CMK (cell line): ENCODE data around the gene CTSH.
"Not testable (repeated sequence)": the region's sequence is repeated elsewhere in the genome, so short reads cannot be mapped to it uniquely, and the experiment has no call there.

ENCODE experiments used
- DNase-seq: peaks from one replicate; pipeline ENCODE4 v3.0.0-alpha.2; 2010; ENCODE audit warnings: low read depth

Gene CTSH

GRCh38 chr15:78880813-78881212, 64.0 kb downstream of the CTSH start:
- no peak for DNase-seq

- no peak for DNase-seq
Observed at GRCh38 chr15:78880242-78880533, 64.7 kb downstream of the CTSH start.

- DNase-seq = no peak
Observed at GRCh38 chr15:78879517-78880241, 65.2 kb downstream of the CTSH start.

GRCh38 chr15:78878356-78878755, 66.5 kb downstream of the CTSH start:
- DNase-seq = no peak

GRCh38 chr15:78876954-78877353, 67.9 kb downstream of the CTSH start:
- not testable (repeated sequence) for DNase-seq

- DNase-seq = no peak
Observed at GRCh38 chr15:78875107-78875914, 69.5 kb downstream of the CTSH start.

- no peak for DNase-seq
Observed at GRCh38 chr15:78873793-78874765, 70.8 kb downstream of the CTSH start.

GRCh38 chr15:78872972-78873792, 71.7 kb downstream of the CTSH start:
- DNase-seq = peak; percentile 83

GRCh38 chr15:78872155-78872971, 72.5 kb downstream of the CTSH start, which contains the start of gene MORF4L1:
TSS of gene MORF4L1 (plus strand) at chr15:78872890. CDS start at chr15:78873018, 128 bp downstream.
- DNase-seq = peak; percentile 88

GRCh38 chr15:78871483-78872127, 73.2 kb downstream of the CTSH start:
- not testable (repeated sequence) for DNase-seq
